Tibial nerve (tissue), 4 donors: ENCODE data around the gene ADGRF4. TPM values are rescaled to one million over a fixed set of nuclear protein-coding genes. Genes with fewer than 3 reads are reported as not detected.

Source experiments
- DNase-seq, 2 donors: peaks; one replicate each; pipeline ENCODE4 v3.0.0-alpha.2; 2019; ENCODE audit warnings: low spot score in 2 of 2
- H3K27ac ChIP-seq, 4 donors: fragments of 200-600 bp; sonication (generic) in 3 of 4; one replicate each; pipeline ENCODE4 v1.5.1; 2017 to 2019; ENCODE audit warnings: mild to moderate bottlenecking in 1 of 4
- H3K27me3 ChIP-seq, 2 donors: fragments of 200-600 bp; sonication (generic) in 1 of 2; one replicate each; pipeline versions ENCODE4 v1.5.1 to v1.6.0; 2017 to 2019
- H3K36me3 ChIP-seq, 3 donors: fragments of 200-600 bp; sonication (generic); one replicate each; pipeline ENCODE4 v1.5.1; 2018 to 2019
- H3K4me1 ChIP-seq, 4 donors: fragments of 200-600 bp; sonication (generic) in 3 of 4; one replicate each; pipeline ENCODE4 v1.5.1; 2017 to 2019
- H3K4me3 ChIP-seq, 4 donors: fragments of 200-600 bp; sonication (generic) in 3 of 4; one replicate each; pipeline ENCODE4 v1.5.1; 2017 to 2019; ENCODE audit warnings: mild to moderate bottlenecking in 1 of 4, moderate library complexity in 1 of 4
- H3K9me3 ChIP-seq, 4 donors: fragments of 200-600 bp; sonication (generic) in 3 of 4; one replicate each; pipeline ENCODE4 v1.5.1; 2017 to 2019
- CTCF ChIP-seq, 5 experiments: fragments of 200-600 bp in 3 of 5; fragments of 450-650 bp in 2 of 5; sonication (generic) in 3 of 5; IDR thresholded peaks; one replicate each; pipeline ENCODE4 v1.5.1; 2016 to 2019; ENCODE audit warnings: antibody characterized with exemption in 5 of 5, mild to moderate bottlenecking in 3 of 5, moderate library complexity in 2 of 5
- EP300 ChIP-seq, 2 donors: sonication (generic); formaldehyde crosslinking; IDR thresholded peaks; one replicate each; pipeline ENCODE4 v1.6.1; 2017; ENCODE audit warnings: antibody characterized with exemption in 2 of 2, mild to moderate bottlenecking in 1 of 2
- POLR2A ChIP-seq, 2 donors: fragments of 450-650 bp; IDR thresholded peaks; one replicate each; pipeline ENCODE4 v1.6.1; 2017; ENCODE audit warnings: antibody characterized with exemption in 2 of 2, mild to moderate bottlenecking in 2 of 2, moderate library complexity in 2 of 2
- WGBS, 2 donors: methylation state at CpG; one replicate each; pipeline ENCODE4 v1.1.5; 2018; 5-methylcytosine and 5-hydroxymethylcytosine counted together
- total RNA-seq, 4 donors: library from RNA; depleted of rRNA; stranded (reverse); fragments of >200 nt; gene quantifications; one replicate each; pipeline ENCODE4 v1.1.0, GENCODE V29; 2016

The ADGRF4 gene, protein sequence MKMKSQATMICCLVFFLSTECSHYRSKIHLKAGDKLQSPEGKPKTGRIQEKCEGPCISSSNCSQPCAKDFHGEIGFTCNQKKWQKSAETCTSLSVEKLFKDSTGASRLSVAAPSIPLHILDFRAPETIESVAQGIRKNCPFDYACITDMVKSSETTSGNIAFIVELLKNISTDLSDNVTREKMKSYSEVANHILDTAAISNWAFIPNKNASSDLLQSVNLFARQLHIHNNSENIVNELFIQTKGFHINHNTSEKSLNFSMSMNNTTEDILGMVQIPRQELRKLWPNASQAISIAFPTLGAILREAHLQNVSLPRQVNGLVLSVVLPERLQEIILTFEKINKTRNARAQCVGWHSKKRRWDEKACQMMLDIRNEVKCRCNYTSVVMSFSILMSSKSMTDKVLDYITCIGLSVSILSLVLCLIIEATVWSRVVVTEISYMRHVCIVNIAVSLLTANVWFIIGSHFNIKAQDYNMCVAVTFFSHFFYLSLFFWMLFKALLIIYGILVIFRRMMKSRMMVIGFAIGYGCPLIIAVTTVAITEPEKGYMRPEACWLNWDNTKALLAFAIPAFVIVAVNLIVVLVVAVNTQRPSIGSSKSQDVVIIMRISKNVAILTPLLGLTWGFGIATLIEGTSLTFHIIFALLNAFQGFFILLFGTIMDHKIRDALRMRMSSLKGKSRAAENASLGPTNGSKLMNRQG
- not detected for total RNA-seq

DNA sequence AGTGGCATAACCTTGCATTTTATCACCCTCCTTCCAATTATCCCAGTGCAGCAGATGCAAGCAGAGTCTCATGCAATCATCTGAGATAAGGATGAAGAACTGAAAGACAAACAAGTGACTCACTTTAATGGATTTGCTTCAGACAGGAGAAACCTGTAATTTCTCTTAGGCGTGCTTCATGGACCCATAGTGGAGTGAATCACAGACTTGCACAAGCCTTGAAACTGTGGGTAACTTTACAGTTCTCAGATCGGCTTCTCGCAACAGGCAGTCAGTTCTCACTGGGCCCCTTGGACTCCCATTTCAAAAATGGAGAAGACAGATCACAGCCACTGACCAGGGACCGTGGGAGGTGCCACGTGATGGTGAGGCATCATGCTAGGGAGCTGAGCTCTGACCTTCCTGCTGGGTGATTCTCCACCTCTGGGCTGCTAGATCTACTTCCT, at the start of gene ADGRF4:
Gene ADGRF4, plus strand, starts transcription at position 239 of the 446 bp plus-strand sequence. CDS start 8,666 bp downstream, outside the sequence.
- 82 to 91% methylated on average over 5 of the region's 5 CpGs for WGBS, 2 donors
- Histone ChIP-seq H3K9me3 (no peaks in the 10 kb centered on the region), H3K36me3 (no peaks in the 10 kb centered on the region), H3K27ac (no peak within 1 kb of the TSS), H3K27me3 (no peaks in the 10 kb centered on the region), H3K4me1 (no peaks in the 10 kb centered on the region), H3K4me3 (no peak within 1 kb of the TSS)
- TF ChIP-seq CTCF (IDR thresholded peaks at IDR 0.05) (no peak), POLR2A (IDR thresholded peaks at IDR 0.05) (no peak), EP300 (IDR thresholded peaks at IDR 0.05) (no peak)
- DNase-seq, result no peak

GRCh38 chr6:47650553-47651432, 47.6 kb upstream of the ADGRF4 start:
- WGBS, 2 donors, result 37 to 39% methylated on average over 3 of the region's 3 CpGs
- Histone ChIP-seq H3K4me1 (no peaks in the 10 kb centered on the region), H3K9me3 (no peaks in the 10 kb centered on the region), H3K27me3 (no peaks in the 10 kb centered on the region), H3K27ac (no peak overlapping the region), H3K4me3 (no peak overlapping the region), H3K36me3 (no peaks in the 10 kb centered on the region)
- TF ChIP-seq EP300 (IDR thresholded peaks at IDR 0.05) (no peak), POLR2A (IDR thresholded peaks at IDR 0.05) (no peak), CTCF (IDR thresholded peaks at IDR 0.05) (no peak)
- no peak for DNase-seq

DNA sequence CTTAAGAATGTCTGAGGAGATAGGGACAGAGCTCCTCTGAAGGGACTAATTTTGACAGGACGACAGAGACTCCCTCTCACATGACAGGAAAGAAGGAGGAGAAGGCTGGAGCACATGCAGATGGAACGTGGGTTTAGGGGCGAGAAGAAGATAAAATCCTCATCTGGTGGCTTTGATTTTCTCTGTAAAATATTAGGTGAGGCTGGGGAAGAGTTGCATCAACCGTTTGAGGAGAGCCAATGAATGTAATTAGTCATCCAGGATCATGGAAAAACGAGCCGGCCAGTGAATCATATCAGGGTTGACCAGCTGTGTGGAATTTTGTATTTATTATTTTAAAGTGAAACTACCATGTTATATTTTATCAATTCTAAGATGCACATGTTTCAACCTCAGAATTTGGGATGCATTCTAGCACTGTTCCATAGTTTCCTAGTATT, 46.9 kb upstream of the ADGRF4 start:
- no peaks in the 10 kb centered on the region for H3K27me3 ChIP-seq
- no peak for TF ChIP-seq EP300 (IDR thresholded peaks at IDR 0.05)
- no peak for TF ChIP-seq POLR2A (IDR thresholded peaks at IDR 0.05)
- no peak for TF ChIP-seq CTCF (IDR thresholded peaks at IDR 0.05)
- H3K36me3 ChIP-seq, result no peaks in the 10 kb centered on the region

DNA sequence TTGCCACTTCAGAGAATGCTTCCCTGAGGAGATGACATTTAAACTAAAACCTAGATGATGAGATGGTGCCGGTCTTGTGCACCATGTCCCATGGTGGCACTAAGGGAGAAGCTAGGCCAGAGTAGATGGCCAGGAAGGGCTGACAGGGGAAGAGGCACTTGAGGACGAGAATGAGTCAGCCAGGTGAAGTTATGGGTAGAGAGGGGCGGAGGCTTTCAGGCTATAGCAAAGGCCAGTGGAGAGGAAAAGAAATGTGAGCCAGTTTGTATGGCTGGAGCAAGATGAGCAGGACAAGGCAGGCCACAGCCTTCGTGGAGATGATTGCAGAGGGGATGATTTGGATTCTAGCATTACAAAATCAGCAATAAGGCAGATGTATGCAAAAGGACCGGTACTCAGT, 44.7 kb upstream of the ADGRF4 start:
- no peaks in the 10 kb centered on the region for H3K27me3 ChIP-seq
- no peaks in the 10 kb centered on the region for H3K9me3 ChIP-seq
- no peak for DNase-seq
- no peaks in the 10 kb centered on the region for H3K36me3 ChIP-seq
- no peak for TF ChIP-seq CTCF (IDR thresholded peaks at IDR 0.05)
- H3K4me3 ChIP-seq, result no peak overlapping the region
- no peak overlapping the region for H3K27ac ChIP-seq
- H3K4me1 ChIP-seq, result no peaks in the 10 kb centered on the region
- WGBS, 2 donors, result 83 to 85% methylated on average over 5 of the region's 5 CpGs

More for the DNA sequence above, 46.9 kb upstream of the ADGRF4 start:
- no peak overlapping the region for H3K27ac ChIP-seq
- 47 to 53% methylated on average over 6 of the region's 6 CpGs for WGBS, 2 donors
- H3K9me3 ChIP-seq, result no peaks in the 10 kb centered on the region
- H3K4me3 ChIP-seq, result no peak overlapping the region
- no peaks in the 10 kb centered on the region for H3K4me1 ChIP-seq
- no peak for DNase-seq
